Left ventricle myocardium inferior (tissue), 1 donor: ENCODE results near the gene ARPP21. TPM values are rescaled to one million over a fixed set of nuclear protein-coding genes. Genes with fewer than 3 reads are reported as not detected.

Source experiments
- DNase-seq: peaks from one replicate; pipeline ENCODE4 v3.0.0-alpha.2; 2020
- H3K27ac ChIP-seq: fragments of 200-600 bp; replicated peaks from 2 replicates; pipeline ENCODE4 v1.8.0; 2021
- H3K27me3 ChIP-seq: fragments of 200-600 bp; 2 replicates; pipeline ENCODE4 v1.8.0; 2021; ENCODE audit warnings: low read depth
- H3K36me3 ChIP-seq: fragments of 200-600 bp; 2 replicates; pipeline ENCODE4 v1.8.0; 2021
- H3K4me1 ChIP-seq: fragments of 200-600 bp; 2 replicates; pipeline ENCODE4 v1.8.0; 2021
- H3K4me3 ChIP-seq: fragments of 200-600 bp; 2 replicates; pipeline ENCODE4 v1.8.0; 2021; ENCODE audit warnings: mild to moderate bottlenecking, moderate library complexity
- H3K9me3 ChIP-seq: fragments of 200-600 bp; replicated peaks from 2 replicates; pipeline ENCODE4 v1.8.0; 2021
- CTCF ChIP-seq: fragments of 200-600 bp; IDR thresholded peaks from 2 replicates; pipeline ENCODE4 v1.8.0; 2021; ENCODE audit warnings: antibody characterized with exemption, mild to moderate bottlenecking, borderline replicate concordance
- intact Hi-C: fragments of 100-400 bp; cut with micrococcal nuclease; formaldehyde crosslinking; loops from one replicate; pipeline ENCODE4 v1.11.0; 2022
- total RNA-seq: library from RNA; stranded (reverse); fragmentation: NEBNext Ultra II Directional; extraction: Animal tissue kit (Norgen Biotek cat#: 25700); gene quantifications from one replicate; pipeline ENCODE4 v1.2.1, GENCODE V29; 2021
- donor health status: DM: no; HTN: yes; CAD: no; lungs with severe emphysema.

ARPP21 gene
- total RNA-seq, 1 donor from 2014 or later, result not detected

DNA sequence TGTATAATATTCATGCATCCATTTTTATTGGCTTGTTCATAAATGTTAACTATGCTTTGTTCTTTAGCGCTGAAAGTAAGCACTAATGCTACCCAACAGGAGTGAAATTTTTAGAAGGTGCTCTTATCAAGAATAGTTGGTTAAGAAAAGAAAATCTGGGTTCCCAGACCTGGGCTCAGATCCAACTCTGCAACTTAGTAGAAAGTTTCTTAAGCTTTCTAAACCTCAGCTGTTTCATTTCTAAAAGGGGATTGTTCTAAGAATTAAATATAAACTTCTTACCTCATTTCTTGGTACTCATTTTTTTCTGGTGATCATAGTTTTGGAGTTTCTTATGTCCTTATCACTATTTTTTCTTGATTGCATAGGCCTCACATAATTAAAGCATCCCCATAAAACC, 12.1 kb downstream of the ARPP21 start:
- Histone ChIP-seq H3K27ac (no peak overlapping the region), H3K4me1 (no peaks in the 10 kb centered on the region), H3K27me3 (no peaks in the 10 kb centered on the region), H3K36me3 (no peaks in the 10 kb centered on the region), H3K4me3 (no peak overlapping the region), H3K9me3 (no peaks in the 10 kb centered on the region)
- TF ChIP-seq CTCF, result no peak
- DNase-seq, result no peak
- intact Hi-C loops, result no loop called here

DNA sequence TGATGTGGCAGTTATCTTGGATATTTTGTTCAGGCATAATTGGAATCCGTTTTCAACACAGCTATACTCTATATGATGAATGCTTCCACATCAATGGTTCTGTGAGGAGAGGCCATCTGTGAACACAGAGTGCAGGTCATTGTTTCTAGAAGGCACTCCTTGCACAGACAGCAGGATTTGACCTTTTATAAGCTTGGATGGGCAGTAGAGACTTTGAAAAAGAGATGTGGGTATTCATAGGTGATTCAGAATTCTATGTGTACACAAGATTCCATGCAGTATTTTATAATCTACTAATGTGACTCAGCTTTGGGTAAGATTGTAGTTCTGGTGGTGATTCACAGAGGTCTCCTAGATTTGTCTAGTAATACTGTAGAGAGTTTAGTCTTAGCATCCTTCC, 12.5 kb downstream of the ARPP21 start:
- intact Hi-C loops, result no loop called here
- Histone ChIP-seq H3K27ac (no peak overlapping the region), H3K4me3 (no peak overlapping the region), H3K9me3 (no peaks in the 10 kb centered on the region), H3K36me3 (no peaks in the 10 kb centered on the region), H3K4me1 (no peaks in the 10 kb centered on the region), H3K27me3 (no peaks in the 10 kb centered on the region)
- DNase-seq, result no peak
- no peak for TF ChIP-seq CTCF

DNA sequence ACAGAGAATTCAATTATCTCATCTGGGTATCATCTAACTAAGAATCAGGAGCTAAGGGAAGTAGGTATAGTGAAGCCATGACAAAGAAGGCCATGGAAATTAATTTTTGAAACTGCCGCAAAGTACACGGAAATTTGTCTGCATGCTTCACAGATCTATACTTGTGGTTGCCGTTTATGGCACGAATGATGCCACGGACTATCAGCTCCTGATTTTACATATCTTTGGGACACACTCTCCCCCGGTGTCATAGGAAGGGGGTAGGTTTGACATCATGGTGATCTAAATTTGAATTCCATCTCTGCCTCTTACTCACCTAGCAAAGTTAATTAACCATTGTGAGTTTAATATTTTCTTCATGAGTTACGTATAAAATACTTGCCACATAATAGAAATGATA, 14.0 kb downstream of the ARPP21 start:
- Histone ChIP-seq H3K27ac (no peak overlapping the region), H3K4me1 (no peaks in the 10 kb centered on the region), H3K4me3 (no peak overlapping the region), H3K27me3 (no peaks in the 10 kb centered on the region), H3K36me3 (no peaks in the 10 kb centered on the region), H3K9me3 (no peaks in the 10 kb centered on the region)
- intact Hi-C loops, result no loop called here
- DNase-seq, result no peak
- no peak for TF ChIP-seq CTCF

- H3K4me3 ChIP-seq, result no peak overlapping the region
- intact Hi-C loops, result no loop called here
- no peaks in the 10 kb centered on the region for H3K36me3 ChIP-seq
- no peaks in the 10 kb centered on the region for H3K27me3 ChIP-seq
- TF ChIP-seq CTCF, result no peak
- H3K9me3 ChIP-seq, result no peaks in the 10 kb centered on the region
- no peaks in the 10 kb centered on the region for H3K4me1 ChIP-seq
- DNase-seq, result no peak
- no peak overlapping the region for H3K27ac ChIP-seq
Measured at GRCh38 chr3:35654476-35654875, 15.2 kb downstream of the ARPP21 start.

DNA sequence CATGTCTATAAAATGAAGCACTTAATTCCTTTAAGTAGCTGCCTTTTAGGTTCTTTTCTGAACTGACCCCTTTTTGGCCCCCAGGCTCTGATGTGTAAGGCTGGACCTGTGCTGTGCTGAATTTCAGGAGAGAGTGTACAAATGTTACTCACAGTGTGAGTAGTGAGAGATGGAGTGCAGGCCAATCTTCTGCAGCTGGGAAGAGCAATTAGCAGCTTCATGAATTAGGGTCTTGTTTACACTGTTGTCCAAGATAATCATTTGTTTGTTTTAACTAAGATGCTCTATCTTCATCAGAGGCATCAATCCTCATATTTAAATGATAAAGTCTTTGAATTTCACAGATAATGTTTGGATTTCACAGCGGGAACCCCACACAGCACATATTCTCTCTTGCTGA, 19.4 kb downstream of the ARPP21 start:
- Histone ChIP-seq H3K36me3 (no peaks in the 10 kb centered on the region), H3K4me1 (peaks cover 7% of the 10 kb centered on the region), H3K9me3 (no peaks in the 10 kb centered on the region), H3K4me3 (no peak overlapping the region), H3K27me3 (no peaks in the 10 kb centered on the region), H3K27ac (no peak overlapping the region)
- no peak for DNase-seq
- intact Hi-C loops, result no loop called here
- no peak for TF ChIP-seq CTCF

- no peaks in the 10 kb centered on the region for H3K9me3 ChIP-seq
- H3K27ac ChIP-seq, result no peak overlapping the region
- peaks cover 18% of the 10 kb centered on the region for H3K4me1 ChIP-seq
- DNase-seq, result no peak
- TF ChIP-seq CTCF, result peak; percentile 22
- intact Hi-C loops, result no loop called here
- no peak overlapping the region for H3K4me3 ChIP-seq
- H3K36me3 ChIP-seq, result no peaks in the 10 kb centered on the region
- no peaks in the 10 kb centered on the region for H3K27me3 ChIP-seq
Measured at GRCh38 chr3:35659768-35660167, 20.4 kb downstream of the ARPP21 start.
